Gastrocnemius medialis (tissue), 4 donors: ENCODE results near the gene NCOA6.

Source experiments
- CTCF ChIP-seq, 5 experiments: fragments of 450-650 bp in 3 of 5; fragments of 200-600 bp in 2 of 5; sonication (generic) in 2 of 5; IDR thresholded peaks in 4 of 5; conservative IDR thresholded peaks in 1 of 5; 1 replicate in 4 of 5; 2 replicates in 1 of 5; pipeline ENCODE4 v1.5.1; 2016 to 2019; ENCODE audit warnings: antibody characterized with exemption in 5 of 5, mild to moderate bottlenecking in 3 of 5, moderate library complexity in 3 of 5
- POLR2A ChIP-seq, 2 donors: fragments of 450-650 bp; IDR thresholded peaks; one replicate each; pipeline ENCODE4 v1.6.1; 2017; ENCODE audit warnings: antibody characterized with exemption in 2 of 2, mild to moderate bottlenecking in 2 of 2, moderate library complexity in 2 of 2

GRCh38 chr20:34871320-34871926 is 46.0 kb upstream of the NCOA6 start:
- no peak for TF ChIP-seq CTCF (IDR thresholded peaks at IDR 0.05 in 4 of 5, conservative IDR thresholded peaks at IDR 0.05 in 1 of 5)
- TF ChIP-seq POLR2A (IDR thresholded peaks at IDR 0.05), result no peak
